ENCODE results near the gene NR6A1.

The NR6A1 gene

GRCh38 chr9:124662561-124662960, 108.5 kb downstream of the NR6A1 start:
- H3K79me2 ChIP-seq (ENCODE audit: insufficient read depth, low read length): no peaks in the 10 kb centered on the region
- H3K27me3 ChIP-seq (ENCODE audit: low read length): no peaks in the 10 kb centered on the region
- no peaks in the 10 kb centered on the region for H3K9me3 ChIP-seq (ENCODE audit: insufficient read depth, low read length)
- TF ChIP-seq CTCF (IDR thresholded peaks at IDR 0.05; ENCODE audit: insufficient read depth, low read length, poor library complexity, severe bottlenecking): no peak
- no peak for TF ChIP-seq EZH2phosphoT487 (conservative IDR thresholded peaks at IDR 0.05; ENCODE audit: low read length)
- no peak overlapping the region for H3K4me2 ChIP-seq (ENCODE audit: low read depth, low read length, poor library complexity, severe bottlenecking)
- no peak overlapping the region for H2AFZ ChIP-seq (ENCODE audit: low read depth, low read length, severe bottlenecking)
- peaks cover 4% of the 10 kb centered on the region; the same call in 1 of the 2 replicates for H4K20me1 ChIP-seq (ENCODE audit: low read depth, low read length)
- no peak overlapping the region for H3K27ac ChIP-seq (ENCODE audit: low read depth, low read length)
- H3K9me2 ChIP-seq (replicated peaks; ENCODE audit: insufficient read depth, low read length): no peaks in the 10 kb centered on the region
- no peak overlapping the region for H3K9ac ChIP-seq (ENCODE audit: low read length)
- no peak overlapping the region for H3K4me3 ChIP-seq (ENCODE audit: insufficient read depth, low read length, poor library complexity, severe bottlenecking)
- no peaks in the 10 kb centered on the region for H3F3A ChIP-seq (ENCODE audit: insufficient read depth)
- no peaks in the 10 kb centered on the region for H3K36me3 ChIP-seq (ENCODE audit: low read length)

- peaks cover 4% of the 10 kb centered on the region; the same call in 1 of the 2 replicates for H4K20me1 ChIP-seq (ENCODE audit: low read depth, low read length)
- no peak for TF ChIP-seq EZH2phosphoT487 (conservative IDR thresholded peaks at IDR 0.05; ENCODE audit: low read length)
- TF ChIP-seq CTCF (IDR thresholded peaks at IDR 0.05; ENCODE audit: insufficient read depth, low read length, poor library complexity, severe bottlenecking): no peak
- no peak overlapping the region for H3K4me3 ChIP-seq (ENCODE audit: insufficient read depth, low read length, poor library complexity, severe bottlenecking)
- no peaks in the 10 kb centered on the region for H3K36me3 ChIP-seq (ENCODE audit: low read length)
- no peak overlapping the region for H3K4me2 ChIP-seq (ENCODE audit: low read depth, low read length, poor library complexity, severe bottlenecking)
- H3F3A ChIP-seq (ENCODE audit: insufficient read depth): no peaks in the 10 kb centered on the region
- no peaks in the 10 kb centered on the region for H3K27me3 ChIP-seq (ENCODE audit: low read length)
- H3K9me3 ChIP-seq (ENCODE audit: insufficient read depth, low read length): no peaks in the 10 kb centered on the region
- H3K27ac ChIP-seq (ENCODE audit: low read depth, low read length): no peak overlapping the region
- no peak overlapping the region for H2AFZ ChIP-seq (ENCODE audit: low read depth, low read length, severe bottlenecking)
- H3K9me2 ChIP-seq (replicated peaks; ENCODE audit: insufficient read depth, low read length): no peaks in the 10 kb centered on the region
- no peak overlapping the region for H3K9ac ChIP-seq (ENCODE audit: low read length)
- no peaks in the 10 kb centered on the region for H3K79me2 ChIP-seq (ENCODE audit: insufficient read depth, low read length)
Measured at GRCh38 chr9:124661271-124661670, 109.8 kb downstream of the NR6A1 start.

- Histone ChIP-seq H3F3A (ENCODE audit: insufficient read depth) (no peaks in the 10 kb centered on the region), H4K20me1 (ENCODE audit: low read depth, low read length) (peaks cover 4% of the 10 kb centered on the region; the same call in 1 of the 2 replicates), H3K79me2 (ENCODE audit: insufficient read depth, low read length) (no peaks in the 10 kb centered on the region), H3K27me3 (ENCODE audit: low read length) (no peaks in the 10 kb centered on the region), H3K9ac (ENCODE audit: low read length) (no peak overlapping the region), H3K9me3 (ENCODE audit: insufficient read depth, low read length) (no peaks in the 10 kb centered on the region), H2AFZ (ENCODE audit: low read depth, low read length, severe bottlenecking) (no peak overlapping the region), H3K27ac (ENCODE audit: low read depth, low read length) (no peak overlapping the region), H3K9me2 (replicated peaks; ENCODE audit: insufficient read depth, low read length) (no peaks in the 10 kb centered on the region), H3K4me3 (ENCODE audit: insufficient read depth, low read length, poor library complexity, severe bottlenecking) (no peak overlapping the region), H3K36me3 (ENCODE audit: low read length) (no peaks in the 10 kb centered on the region), H3K4me2 (ENCODE audit: low read depth, low read length, poor library complexity, severe bottlenecking) (no peak overlapping the region)
- TF ChIP-seq CTCF (IDR thresholded peaks at IDR 0.05; ENCODE audit: insufficient read depth, low read length, poor library complexity, severe bottlenecking): no peak
- TF ChIP-seq EZH2phosphoT487 (conservative IDR thresholded peaks at IDR 0.05; ENCODE audit: low read length): no peak
Measured at GRCh38 chr9:124660341-124660801, 110.7 kb downstream of the NR6A1 start.
